ENCODE results near the gene ADAMTS9. TPM values are rescaled to one million over a fixed set of nuclear protein-coding genes. Genes with fewer than 3 reads are reported as not detected.
A peak's percentile ranks its signal among the peaks of the same experiment; 100 is the strongest.

Gene ADAMTS9
- total RNA-seq, 1 experiment from 2014 or later, result 0.46 TPM

DNA sequence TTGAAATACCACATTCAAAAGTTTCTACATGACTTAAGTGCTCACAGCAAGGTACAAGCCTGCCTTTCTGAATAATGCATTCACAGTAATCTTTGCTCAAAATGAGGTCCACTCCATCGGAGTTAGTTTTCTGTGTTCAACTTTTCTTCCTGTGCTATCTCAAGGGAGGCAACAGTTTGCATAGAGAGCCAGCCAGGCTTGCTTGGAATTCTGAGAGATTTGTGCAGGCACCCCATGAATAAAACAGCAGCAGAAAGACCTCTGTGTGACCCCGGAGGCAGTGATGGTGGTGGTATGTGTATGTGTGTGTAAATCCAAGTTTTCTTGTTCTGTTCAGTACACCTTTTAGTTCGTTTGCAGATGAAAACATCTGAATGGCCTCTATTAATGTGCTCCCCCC lies 124.0 kb downstream of the ADAMTS9 start:
- Mint-ChIP-seq H3K4me1 (peaks cover 5% of the 10 kb centered on the region in 2 experiments), H3K9me3 (no peaks in the 10 kb centered on the region), H3K27ac (peak overlapping the region in 1 of 3 experiments; percentile 59; a peak in 1 of 7 replicates), H3K36me3 (ENCODE audit: insufficient read depth in 1 of 3, low read depth in 3 of 3) (no peaks in the 10 kb centered on the region), H3K4me3 (no peak overlapping the region), H3K27me3 (ENCODE audit: low read depth) (peaks cover 5% of the 10 kb centered on the region)
- H3T11ph ChIP-seq (ENCODE audit: low read length), result no peak overlapping the region
- no peak overlapping the region for H2BK20ac ChIP-seq (ENCODE audit: low read depth, low read length, poor library complexity, severe bottlenecking)
- TF ChIP-seq, protein P1, sequence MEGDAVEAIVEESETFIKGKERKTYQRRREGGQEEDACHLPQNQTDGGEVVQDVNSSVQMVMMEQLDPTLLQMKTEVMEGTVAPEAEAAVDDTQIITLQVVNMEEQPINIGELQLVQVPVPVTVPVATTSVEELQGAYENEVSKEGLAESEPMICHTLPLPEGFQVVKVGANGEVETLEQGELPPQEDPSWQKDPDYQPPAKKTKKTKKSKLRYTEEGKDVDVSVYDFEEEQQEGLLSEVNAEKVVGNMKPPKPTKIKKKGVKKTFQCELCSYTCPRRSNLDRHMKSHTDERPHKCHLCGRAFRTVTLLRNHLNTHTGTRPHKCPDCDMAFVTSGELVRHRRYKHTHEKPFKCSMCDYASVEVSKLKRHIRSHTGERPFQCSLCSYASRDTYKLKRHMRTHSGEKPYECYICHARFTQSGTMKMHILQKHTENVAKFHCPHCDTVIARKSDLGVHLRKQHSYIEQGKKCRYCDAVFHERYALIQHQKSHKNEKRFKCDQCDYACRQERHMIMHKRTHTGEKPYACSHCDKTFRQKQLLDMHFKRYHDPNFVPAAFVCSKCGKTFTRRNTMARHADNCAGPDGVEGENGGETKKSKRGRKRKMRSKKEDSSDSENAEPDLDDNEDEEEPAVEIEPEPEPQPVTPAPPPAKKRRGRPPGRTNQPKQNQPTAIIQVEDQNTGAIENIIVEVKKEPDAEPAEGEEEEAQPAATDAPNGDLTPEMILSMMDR (conservative IDR thresholded peaks at IDR 0.05), result no peak
- H4K8ac ChIP-seq (replicated peaks; ENCODE audit: insufficient read length, low read depth, low read length), result no peak overlapping the region
- H2BK15ac ChIP-seq (ENCODE audit: low read depth, low read length), result no peak overlapping the region
- no peak overlapping the region for H2BK12ac ChIP-seq (ENCODE audit: insufficient read length, low read depth, low read length)
- no peak overlapping the region for H3K14ac ChIP-seq (ENCODE audit: insufficient read depth, low read length)
- no peaks in the 10 kb centered on the region for H3K23me2 ChIP-seq (ENCODE audit: insufficient read length, low read depth, low read length, poor library complexity, severe bottlenecking)
- no peak overlapping the region for H3K4ac ChIP-seq (ENCODE audit: low read depth, low read length)
- no CpG with 5 or more reads among the region's 3 CpGs for WGBS (ENCODE audit: extremely low coverage, insufficient read length, low lambda C conversion rate)
- DNase-seq, result no peak
- no peak overlapping the region for H4K91ac ChIP-seq (ENCODE audit: insufficient read length, low read depth, low read length)
- H2AFZ ChIP-seq (ENCODE audit: low read length), result no peak overlapping the region
- H3K4me2 ChIP-seq (ENCODE audit: insufficient read depth, insufficient read length, low read length), result no peak overlapping the region
- H3K4me1 ChIP-seq (ENCODE audit: insufficient read depth, low read length), result peaks cover 3% of the 10 kb centered on the region; the same call in 1 of the 2 replicates
- no peaks in the 10 kb centered on the region for H3K79me1 ChIP-seq (ENCODE audit: insufficient read depth, low read depth, low read length, poor library complexity, severe bottlenecking)
- H3K9me3 ChIP-seq (ENCODE audit: control insufficient read depth, low read depth, low read length), result no peaks in the 10 kb centered on the region
- H2AK5ac ChIP-seq (ENCODE audit: insufficient read length, low read length), result no peak overlapping the region
- H2BK120ac ChIP-seq (ENCODE audit: low read depth, low read length, poor library complexity, severe bottlenecking), result no peak overlapping the region
- H3K23ac ChIP-seq (ENCODE audit: insufficient read length, low read depth, low read length), result no peak overlapping the region
- H3K79me2 ChIP-seq (ENCODE audit: insufficient read depth, low read length), result no peaks in the 10 kb centered on the region
- H4K5ac ChIP-seq (ENCODE audit: insufficient read length, low read depth, low read length), result no peak overlapping the region
- no peaks in the 10 kb centered on the region for H4K20me1 ChIP-seq (ENCODE audit: control insufficient read depth, insufficient read depth, insufficient read length)
- H3K9ac ChIP-seq (ENCODE audit: extremely low read depth, insufficient read length, low read length), result no peak overlapping the region
- H2BK5ac ChIP-seq (ENCODE audit: insufficient read length, low read length), result no peak overlapping the region
- no peaks in the 10 kb centered on the region for H3K27me3 ChIP-seq (ENCODE audit: insufficient read depth, low read length)
- H3K27ac ChIP-seq (ENCODE audit: insufficient read length, low read depth, low read length), result no peak overlapping the region
- no peak overlapping the region for H3K56ac ChIP-seq (ENCODE audit: insufficient read length, low read depth, low read length)
- H3K18ac ChIP-seq (ENCODE audit: insufficient read length, low read depth, low read length), result no peak overlapping the region
